IPS-NIHi7 (cell line): ENCODE measurements around the gene NDUFA6.
"Not testable (repeated sequence)": the region's sequence is repeated elsewhere in the genome, so short reads cannot be mapped to it uniquely, and the experiment has no call there.

Experiments
- DNase-seq: peaks from one replicate; pipeline ENCODE4 v3.0.0; 2012; ENCODE audit warnings: mixed read lengths; ENCODE audit errors: extremely low spot score

NDUFA6 gene

DNA sequence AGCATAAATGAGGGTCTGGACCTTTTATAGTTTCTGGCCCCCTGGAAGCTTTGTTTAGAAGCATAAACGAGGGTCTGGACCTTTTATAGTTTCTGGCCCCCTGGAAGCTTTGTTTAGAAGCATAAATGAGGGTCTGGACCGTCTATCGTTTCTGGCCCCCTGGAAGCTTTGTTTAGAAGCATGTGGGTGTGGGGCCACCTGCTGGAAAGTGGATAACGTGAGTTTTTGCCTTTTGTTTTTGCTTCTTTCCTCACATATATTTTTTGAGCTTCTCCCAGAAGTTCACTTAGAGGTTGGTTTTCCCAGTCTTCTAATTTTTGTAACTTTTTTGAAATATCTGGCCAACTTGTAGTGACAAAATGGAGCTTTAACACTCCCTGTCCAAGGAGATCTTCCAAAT lies 22.2 kb upstream of the NDUFA6 start:
- not testable (repeated sequence) for DNase-seq

DNA sequence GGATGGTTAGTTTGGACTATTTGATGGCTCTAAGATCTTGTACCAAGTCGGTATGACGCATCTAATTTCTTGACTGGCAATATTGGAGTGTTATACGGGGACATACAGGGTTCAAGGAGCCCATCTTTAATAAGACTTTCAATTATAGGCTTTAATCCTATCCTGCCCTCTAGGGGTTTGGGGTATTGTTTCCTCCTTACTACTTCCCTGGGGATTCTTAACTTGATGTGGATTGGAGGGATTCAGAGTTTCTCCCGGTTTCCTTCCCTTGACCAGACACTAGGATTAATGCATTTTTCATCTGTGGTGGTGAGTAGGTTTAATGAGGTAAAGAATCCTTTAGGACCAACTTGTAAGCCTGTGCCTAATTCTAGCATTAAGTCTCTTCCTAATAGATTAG lies 21.2 kb upstream of the NDUFA6 start:
- DNase-seq: no peak

DNA sequence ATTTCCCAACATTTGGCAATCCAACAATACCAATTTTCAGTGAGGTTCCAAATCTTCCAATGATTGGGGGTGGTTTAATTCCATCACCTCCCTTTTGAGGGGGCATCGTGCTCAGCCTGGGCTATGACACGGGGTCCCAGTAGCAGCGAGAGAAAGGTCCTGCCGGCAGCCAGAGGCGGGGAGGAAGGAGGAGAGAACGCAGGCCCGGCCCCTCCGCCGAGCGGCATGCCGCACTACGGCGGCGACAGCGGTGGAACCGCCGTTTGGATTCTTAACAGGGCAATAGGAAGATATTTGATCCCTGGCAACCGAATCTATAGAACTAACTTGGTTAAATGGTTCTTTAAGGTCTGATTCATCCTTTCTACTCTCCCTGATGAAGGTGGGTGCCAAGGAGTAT lies 18.3 kb upstream of the NDUFA6 start:
- DNase-seq: no peak

DNA sequence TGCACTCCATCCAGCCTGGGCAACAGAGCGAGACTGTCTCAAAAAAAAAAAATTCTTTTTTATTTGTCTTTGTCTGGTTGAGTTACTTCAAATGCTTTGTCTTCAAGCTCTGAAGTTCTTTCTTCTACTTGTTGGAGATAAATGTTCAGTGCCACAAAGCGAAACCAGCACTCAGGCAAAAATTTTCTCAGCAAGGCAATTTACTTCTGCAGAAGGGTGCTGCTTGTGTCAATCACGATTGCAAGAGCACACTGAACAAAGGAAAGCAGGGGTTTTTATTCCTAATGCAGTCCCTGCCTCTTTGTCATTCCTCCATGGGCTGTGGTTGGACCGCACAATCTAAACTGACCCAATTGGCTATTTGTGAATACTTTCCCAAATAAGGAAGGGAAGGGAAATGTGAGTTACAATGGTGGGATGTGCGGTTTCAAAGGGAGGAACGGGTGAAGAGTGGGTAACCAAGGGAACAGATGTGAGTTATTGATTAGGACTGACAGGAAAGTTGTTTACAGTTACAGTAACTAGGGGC lies 13.8 kb upstream of the NDUFA6 start:
- not testable (repeated sequence) for DNase-seq

DNA sequence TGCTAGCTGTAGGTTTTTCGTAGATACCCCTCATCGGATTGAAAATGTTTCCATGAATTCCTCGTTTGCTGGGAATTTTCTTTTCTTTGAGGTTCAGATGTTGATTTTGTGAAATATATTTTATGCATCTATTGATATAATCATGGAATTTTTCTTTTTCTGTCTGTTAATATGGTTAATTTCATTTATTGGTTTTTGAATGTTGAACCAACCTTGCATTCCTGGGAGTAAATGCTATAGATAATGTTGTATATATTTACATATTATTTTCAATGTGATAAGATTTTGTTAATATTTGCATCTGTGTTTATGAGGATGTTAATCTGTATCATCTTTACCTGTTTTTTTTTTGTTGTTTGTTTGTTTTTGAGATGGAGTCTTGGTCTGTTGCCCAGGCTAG lies 10.6 kb upstream of the NDUFA6 start:
- no peak for DNase-seq

DNA sequence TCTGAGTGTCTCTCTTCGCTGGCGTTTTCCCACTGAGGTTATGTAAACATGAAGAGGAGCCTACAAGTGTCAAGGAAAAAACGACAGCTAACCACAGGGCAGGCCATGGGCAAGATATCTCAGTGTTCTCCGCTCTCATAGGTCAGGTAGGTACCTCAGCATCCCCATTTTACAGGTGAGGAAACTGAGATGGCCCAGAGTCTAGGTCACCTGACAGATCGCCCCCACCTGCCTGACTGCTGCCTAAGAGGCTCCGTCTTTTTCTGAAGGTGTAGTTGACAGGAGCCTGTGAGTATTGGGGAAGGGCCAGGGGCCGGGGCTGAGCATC lies 847 bp upstream of the NDUFA6 start:
- no peak for DNase-seq

DNA sequence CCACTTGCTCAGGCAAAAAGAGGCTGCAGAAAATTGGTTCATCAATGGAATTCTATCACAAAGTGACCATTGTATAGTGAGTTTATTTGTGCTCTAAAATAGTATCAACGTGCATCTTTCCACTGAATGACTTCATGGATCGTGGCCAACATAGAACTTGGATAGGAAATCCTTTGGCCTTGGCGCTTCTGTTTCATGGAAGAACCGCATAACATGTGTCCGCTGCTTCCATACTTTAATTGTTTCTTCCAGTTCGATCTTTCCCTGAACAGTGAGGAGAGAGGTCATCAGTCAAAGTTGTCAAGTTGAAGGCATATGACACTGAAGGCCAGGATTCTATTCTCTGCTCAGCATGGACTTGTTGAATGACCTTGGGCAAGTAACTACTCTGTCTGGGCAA lies 4.5 kb downstream of the NDUFA6 start:
- DNase-seq: no peak

DNA sequence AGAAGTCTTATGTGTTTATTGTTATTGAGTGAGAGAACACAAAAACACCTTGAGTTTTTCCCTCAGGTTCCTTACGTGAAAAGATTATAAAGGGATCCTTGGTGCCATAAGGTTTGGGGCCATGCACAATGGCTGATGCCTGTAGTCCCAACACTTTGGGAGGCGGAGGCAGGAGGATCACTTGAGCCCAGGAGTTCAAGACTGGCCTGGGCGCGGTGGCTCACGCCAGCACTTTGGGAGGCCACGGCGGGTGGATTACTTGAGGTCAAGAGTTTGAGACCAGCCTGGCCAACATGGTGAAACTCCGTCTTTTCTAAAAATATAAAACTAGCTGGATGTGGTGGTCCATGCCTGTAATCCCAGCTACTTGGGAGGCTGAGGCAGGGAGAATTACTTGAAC lies 5.7 kb downstream of the NDUFA6 start:
- no peak for DNase-seq

DNA sequence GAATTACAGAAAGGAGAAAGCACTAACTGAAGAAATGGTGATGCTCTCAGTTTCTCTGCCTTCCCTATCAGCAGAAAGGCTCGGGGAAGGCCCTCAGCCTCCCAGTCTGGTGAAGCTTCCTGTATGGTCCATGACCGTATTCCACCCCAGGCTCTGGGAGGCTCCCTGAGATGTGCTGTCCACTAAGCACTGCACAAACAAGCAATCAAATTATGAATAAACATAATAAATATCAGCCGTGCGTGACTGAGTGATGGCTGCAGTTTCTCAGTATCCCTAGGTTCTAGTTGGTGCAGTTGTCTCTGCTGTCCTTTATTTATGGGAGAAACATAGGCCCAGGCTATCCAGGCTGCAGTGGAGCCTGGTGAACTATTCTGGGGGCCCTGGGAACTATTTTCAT lies 7.5 kb downstream of the NDUFA6 start:
- no peak for DNase-seq

DNA sequence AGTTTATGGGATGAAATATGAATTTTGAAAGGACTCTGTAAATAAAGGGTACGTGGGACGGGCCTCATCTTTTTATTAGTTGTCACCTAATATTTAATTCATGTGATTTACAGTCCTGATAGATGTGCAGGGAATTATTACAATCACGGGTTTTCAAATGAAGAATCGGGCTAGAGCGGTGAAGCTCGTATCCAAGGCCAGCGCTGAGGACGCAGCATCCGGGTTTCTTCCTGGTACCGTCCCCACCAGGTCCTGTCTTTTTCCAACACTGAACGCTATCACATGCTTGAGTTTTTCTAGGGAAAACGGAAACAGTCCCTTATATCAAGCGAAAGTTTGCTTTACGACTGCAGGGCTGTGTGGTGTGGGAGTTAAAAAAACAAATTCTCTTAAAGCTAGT lies 10.3 kb downstream of the NDUFA6 start:
- no peak for DNase-seq

DNA sequence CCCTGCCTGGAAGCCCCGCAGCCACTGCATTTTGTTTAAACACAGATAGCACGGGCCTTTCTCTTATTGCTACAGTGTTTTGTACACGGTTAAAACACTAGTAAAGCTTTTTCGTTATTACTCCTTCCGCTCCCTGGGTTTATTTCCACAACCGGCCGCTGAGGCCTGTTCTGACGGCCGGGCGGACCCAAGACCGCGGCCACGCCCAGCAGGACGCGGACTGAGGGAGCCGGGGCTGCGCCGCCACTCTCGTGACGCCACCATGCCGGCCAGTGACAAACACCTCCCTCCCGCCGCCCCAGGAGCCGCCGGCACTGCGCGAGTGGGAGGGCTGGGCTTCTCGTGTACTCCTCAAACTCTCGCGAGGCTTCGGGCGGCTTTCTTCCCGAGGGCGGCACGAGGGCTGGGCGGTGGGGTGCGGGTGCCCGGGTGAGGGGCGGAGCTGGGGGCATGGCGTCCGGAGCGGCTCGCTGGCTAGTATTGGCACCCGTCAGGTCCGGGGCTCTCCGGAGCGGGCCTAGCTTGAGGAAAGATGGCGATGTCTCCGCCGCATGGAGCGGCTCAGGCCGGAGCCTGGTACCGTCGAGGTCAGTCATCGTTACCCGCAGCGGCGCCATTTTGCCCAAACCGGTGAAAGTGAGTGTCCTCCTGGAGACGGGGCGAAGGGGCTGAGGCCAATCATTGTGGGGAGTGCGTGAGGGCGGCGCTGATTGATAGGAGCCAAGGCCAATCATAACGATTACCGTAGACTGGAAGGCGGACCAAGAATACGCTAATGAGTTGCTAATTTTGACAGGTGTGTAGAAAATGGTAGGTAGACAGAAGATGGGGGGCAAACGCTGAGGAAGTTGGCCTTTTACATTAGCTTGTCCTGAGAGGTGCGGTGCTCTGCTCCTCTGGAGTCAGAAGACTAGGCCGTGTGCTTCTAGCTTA lies 11.0 kb downstream of the NDUFA6 start, which contains the start of gene SMDT1:
Gene SMDT1, plus strand, starts transcription at position 382 of the 933 bp plus-strand sequence. Its CDS starts 69 bp downstream, at position 451.
- DNase-seq: peak; percentile 97

DNA sequence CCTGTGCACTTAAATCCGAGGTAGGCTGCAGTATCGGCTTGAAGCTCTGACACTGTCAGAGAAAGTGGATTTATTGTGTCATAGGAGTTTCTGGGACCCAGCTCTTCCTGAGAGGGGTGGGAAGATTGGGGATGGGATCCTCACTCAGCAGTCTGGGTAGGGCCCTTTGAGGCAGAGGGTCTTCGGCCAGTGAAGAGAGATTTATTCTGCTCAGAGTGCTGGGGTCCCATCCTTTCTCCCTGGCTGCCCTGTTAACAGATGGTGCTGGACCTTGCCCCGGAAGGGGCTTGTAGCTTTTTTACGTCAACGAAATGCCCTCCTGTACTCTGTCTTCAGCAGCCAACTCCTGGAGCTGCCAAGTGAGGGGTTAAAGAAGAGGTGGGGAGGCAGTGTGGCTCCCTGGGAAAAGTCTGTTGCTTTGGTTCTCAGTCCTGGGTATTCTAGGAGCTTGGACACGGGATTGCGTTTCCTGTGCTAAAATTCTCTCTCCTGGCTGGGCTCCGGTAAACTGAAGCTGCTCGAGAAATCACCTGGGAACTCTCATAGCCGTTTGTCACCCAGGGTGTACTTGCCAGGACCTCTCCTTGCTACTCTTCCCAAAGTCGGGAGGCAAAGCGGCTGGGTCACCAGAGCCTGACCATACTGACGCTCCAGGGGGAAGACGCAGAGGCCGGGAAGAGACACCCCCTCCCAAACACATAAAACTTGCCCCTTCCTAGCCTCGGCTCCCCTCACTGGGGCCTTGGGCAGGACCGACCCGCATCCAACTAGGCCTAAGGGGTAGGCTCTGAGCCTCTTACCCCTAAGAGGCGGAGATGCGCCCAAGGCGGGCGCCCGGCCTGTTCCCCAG lies 11.9 kb downstream of the NDUFA6 start:
- no peak for DNase-seq

DNA sequence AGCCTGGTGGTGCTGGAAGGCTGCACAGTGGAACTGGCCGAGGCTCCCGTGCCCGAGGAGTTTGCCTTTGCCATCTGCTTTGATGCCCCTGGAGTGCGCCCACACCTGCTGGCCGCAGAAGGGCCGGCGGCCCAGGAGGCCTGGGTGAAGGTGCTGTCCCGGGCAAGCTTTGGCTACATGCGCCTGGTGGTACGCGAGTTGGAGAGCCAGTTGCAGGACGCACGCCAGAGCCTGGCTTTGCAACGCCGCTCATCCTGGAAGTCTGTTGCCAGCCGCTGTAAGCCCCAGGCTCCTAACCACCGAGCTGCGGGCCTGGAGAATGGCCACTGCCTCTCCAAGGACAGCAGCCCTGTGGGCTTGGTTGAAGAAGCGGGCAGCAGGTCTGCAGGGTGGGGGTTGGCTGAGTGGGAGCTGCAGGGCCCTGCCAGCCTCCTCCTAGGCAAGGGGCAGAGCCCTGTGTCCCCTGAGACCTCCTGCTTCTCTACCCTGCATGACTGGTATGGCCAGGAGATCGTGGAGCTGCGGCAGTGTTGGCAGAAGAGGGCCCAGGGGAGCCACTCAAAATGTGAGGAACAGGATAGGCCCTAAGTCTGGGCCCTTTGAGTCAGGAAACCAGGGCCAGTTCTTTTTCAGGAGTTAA lies 13.0 kb downstream of the NDUFA6 start:
- DNase-seq: no peak

DNA sequence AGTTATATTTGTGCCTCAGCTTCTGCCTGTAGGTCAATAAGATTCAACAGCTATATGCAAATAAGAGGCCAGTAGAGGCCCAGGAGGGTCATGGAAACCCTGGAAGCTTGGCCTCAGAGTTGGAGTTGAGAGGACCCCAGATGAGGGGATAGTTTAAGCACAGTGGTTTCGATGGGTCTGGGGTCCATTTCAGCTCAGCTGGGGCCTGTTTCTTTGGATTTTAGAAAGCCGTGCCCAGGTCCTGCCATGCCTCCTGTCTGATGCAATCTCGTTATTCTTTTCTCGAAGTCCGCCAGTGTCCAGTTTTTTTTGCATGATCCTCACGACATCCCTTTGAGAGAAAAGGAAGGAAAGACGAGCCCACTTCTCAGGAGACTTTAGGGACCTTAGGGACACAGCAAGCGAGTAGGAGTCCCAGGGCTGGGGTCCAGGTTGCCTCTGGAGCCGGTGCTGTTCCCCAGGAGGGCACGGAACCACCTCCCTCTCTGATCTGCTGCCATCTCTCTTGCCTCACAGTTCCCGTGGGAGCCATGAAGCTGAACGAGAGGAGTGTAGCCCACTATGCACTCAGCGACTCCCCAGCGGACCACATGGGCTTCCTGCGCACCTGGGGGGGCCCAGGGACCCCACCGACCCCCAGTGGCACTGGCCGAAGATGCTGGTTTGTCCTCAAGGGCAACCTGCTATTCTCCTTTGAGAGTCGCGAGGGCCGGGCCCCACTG lies 13.6 kb downstream of the NDUFA6 start:
- no peak for DNase-seq

DNA sequence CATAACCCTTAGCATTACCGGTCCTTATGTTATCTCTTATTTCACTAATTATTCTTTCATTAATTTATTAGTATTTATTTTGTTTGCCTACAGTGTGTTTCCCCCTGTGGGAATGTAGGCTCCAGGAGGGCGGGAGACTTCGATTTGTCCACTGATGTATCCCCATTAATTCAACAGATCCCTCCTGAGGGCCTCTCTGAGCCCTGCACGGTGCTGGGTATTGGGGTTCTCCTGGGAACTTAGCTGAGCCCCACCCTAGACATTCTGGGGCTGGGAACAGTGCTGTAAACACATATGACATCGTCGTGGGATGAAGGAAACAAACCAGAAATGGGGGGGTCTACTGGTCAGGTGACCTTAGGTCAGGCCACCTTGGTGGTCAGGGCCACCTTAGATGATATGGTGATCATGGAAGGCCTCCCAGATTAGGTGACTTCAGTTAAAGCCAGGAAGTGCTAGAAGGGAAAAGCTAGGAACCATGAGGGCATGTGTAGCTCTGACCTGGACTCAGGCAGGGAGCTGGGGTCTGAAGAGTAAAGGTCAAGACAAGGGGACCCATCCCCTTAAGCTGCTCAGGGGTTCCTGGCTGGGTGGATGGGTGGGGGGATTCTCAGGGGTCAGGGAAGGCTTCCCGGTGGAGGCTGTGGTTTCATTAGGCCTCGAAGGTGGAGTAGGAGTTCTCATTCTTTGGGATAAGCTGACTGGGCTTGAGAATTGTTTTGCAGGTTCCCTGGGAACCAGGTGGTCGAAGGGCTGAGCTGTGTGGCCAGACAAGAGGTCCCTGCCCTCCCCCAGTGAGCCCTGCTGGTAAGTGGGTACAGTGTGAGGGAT lies 15.5 kb downstream of the NDUFA6 start:
- DNase-seq: no peak

DNA sequence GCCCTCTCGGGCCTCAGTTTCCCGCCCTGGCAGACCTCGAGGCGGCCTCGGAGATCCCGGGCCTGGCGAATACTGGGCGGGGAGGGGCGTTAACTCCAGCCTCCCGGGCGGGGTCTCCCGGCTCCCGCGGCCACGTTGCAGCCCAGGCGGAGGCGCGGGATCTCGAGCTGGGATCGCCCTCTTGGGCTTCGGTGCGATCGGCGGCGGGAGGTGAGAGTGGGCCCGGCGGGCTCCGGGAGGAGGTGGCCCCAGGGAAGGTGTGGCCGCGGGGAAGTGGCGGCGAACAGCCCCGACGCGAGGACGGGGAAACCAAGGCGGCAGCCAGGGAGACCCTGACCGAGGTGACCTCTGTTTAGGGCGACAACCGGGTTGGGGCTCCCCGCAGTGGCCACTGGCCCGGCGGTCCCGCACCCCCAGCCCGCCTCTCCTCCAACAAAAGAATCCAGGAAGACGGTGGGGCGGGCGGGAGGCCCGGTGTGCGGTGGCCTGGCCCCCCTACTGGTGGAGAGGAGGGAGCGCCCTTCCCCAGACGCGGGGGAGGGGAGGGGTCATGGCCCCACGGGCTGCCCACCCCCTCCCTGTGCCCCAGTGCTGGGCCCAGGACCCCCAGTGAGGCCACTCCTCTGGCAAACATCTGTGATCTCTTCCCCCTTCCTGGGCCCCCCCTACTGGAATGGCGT lies 16.3 kb downstream of the NDUFA6 start, which contains the start of gene PHETA2:
Gene PHETA2, plus strand, starts transcription at position 117 of the 680 bp plus-strand sequence. CDS start 3,046 bp downstream, outside the sequence.
- peak; percentile 48 for DNase-seq

DNA sequence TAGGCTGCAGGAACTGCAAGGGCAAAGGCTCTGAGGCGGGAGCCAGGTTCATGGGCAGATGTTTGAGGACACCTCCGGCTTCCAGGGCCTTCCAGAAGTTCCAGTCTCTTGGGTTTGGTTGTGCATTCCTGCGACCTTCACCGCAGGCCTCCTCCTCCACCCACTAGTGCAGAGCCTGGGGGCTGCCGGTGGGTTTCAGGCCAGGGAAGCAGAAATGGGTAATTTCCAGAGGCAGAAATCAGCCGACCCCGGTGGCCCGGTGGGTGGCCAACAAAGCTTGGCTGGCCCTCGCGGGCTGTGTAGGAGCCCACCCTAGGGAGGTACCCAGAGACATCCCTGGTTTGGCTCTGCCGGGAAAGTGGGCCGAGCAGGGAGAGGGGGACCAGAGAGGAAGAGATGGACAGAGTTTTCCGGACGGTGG lies 16.9 kb downstream of the NDUFA6 start:
- DNase-seq: no peak

DNA sequence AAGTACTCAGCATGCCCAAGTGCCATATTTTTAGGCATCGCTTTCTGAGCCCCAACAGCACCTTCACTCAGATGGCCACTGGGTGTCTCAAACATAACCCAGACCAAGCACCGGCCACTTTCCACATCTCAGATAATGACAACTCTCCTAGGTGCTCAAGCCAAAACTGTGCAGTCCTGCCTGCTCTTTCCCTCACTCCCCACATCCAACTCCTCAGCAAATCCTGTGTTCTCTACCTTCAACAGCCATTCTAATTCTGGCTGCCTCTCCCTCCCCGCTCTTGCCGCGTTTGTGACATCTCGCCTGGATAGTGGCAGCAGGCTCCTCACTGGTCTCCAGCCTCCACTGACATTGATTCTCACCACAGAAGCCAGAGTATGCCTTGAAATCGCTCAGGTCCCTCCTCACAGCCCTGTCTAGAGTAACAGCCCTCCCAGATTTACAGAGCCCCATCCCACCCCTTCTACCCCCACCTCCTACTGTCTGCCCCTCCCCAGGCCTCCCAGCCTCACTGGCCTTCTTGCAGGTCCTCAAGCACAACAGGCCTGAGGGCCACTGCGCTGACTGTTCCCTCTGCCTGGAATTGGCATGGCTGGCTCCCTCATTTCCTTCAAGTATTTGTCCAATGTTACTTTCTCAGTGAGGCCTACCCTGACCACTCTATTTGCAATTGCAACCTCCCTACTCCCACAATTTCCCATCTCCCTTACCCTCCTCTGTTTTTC lies 17.8 kb downstream of the NDUFA6 start:
- DNase-seq: no peak

DNA sequence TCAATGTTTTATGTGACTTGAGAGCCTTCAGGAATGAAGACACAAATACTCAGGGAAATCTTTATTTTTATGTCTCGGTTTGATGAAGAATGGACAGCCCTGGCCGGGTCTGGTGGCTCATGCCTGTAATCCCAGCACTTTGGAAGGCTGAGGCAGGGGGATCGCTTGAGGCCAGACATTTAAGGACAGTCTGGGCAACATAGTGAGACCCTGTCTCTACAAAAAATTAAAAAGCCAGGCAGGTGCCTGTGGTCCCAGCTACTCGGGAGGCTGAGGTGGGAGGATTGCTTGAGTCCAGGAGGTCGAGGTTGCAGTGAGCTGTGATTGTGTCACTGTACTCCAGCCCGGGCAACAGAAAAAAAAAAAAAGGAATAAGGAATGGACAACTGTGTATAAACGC lies 19.1 kb downstream of the NDUFA6 start:
- DNase-seq: not testable (repeated sequence)
